LNCAP (cell line): Measurements from ENCODE around the gene ABCA6.

Experiments used
- CTCF ChIP-seq: fragments of 450-650 bp; IDR thresholded peaks from 2 replicates; pipeline ENCODE4 v1.5.1; 2017; ENCODE audit warnings: mild to moderate bottlenecking

The ABCA6 gene

GRCh38 chr17:69141431-69142174 lies at the start of gene ABCA6:
TSS of gene ABCA6 (minus strand) at chr17:69141895. CDS start at chr17:69140703, 1,192 bp downstream.
- no peak for TF ChIP-seq CTCF

GRCh38 chr17:69188796-69189195 lies 47.1 kb upstream of the ABCA6 start:
- TF ChIP-seq CTCF = no peak

- TF ChIP-seq CTCF = no peak
These were observed 46.4 kb upstream of the ABCA6 start for GRCh38 chr17:69188064-69188463.

- no peak for TF ChIP-seq CTCF
These were observed 45.6 kb upstream of the ABCA6 start for GRCh38 chr17:69187294-69187693.

- TF ChIP-seq CTCF = no peak
These were observed 37.7 kb upstream of the ABCA6 start for GRCh38 chr17:69179227-69179952.

- TF ChIP-seq CTCF = no peak
These were observed 34.7 kb upstream of the ABCA6 start for GRCh38 chr17:69176457-69176795.

GRCh38 chr17:69175625-69176456 lies 34.1 kb upstream of the ABCA6 start:
- TF ChIP-seq CTCF = no peak
